ENCODE measurements around the gene ATXN3.

GRCh38 chr14:92105073-92105892 is 1.1 kb downstream of the ATXN3 start:
- TF ChIP-seq YY1 (IDR thresholded peaks at IDR 0.05; ENCODE audit: low read depth): no peak
- no peak; the same call in 1 of the 2 replicates for TF ChIP-seq MAX (IDR thresholded peaks at IDR 0.05; ENCODE audit: low read depth)
- TF ChIP-seq REST (IDR thresholded peaks at IDR 0.05; ENCODE audit: low read depth, low read length): no peak
